HCT116 (cell line): ENCODE measurements around the gene TRIM66. TPM values are rescaled to one million over a fixed set of nuclear protein-coding genes. Genes with fewer than 3 reads are reported as not detected.

Experiments
- ATAC-seq: fragments of 200-7000 bp; cut with Tn5 transposase; 2 replicates; pipeline ENCODE4 v1.9.1; 2020; ENCODE audit warnings: mild to moderate bottlenecking, moderate library complexity
- BruUV-seq: library from RNA; stranded (reverse); fragments of 400-500 nt; replicated peaks from 2 replicates; lab custom pipeline; 2021; lab: Mats Ljungman, UMichigan
- CTCF ChIA-PET: fragments of 300-600 bp; sonication (Branson Sonifier 250); formaldehyde crosslinking; loops from one replicate; lab custom pipeline; 2021; ENCODE audit warnings: antibody characterized with exemption; lab: Charles Lee
- POLR2A ChIA-PET: fragments of 300-600, 350-600 bp; sonication (Branson Sonifier 250); formaldehyde crosslinking; loops from one replicate; lab custom pipeline; 2021; ENCODE audit warnings: antibody characterized with exemption; lab: Charles Lee
- RAD21 ChIA-PET, 2 experiments: fragments of 300-600 bp; sonication (Branson Sonifier 250); formaldehyde crosslinking; loops; one replicate each; lab custom pipeline; 2023; ENCODE audit warnings: low total read pairs in 2 of 2; ENCODE audit not compliant: uncharacterized antibody in 2 of 2, unreplicated experiment in 2 of 2, low non-redundant PET in 1 of 2; lab: Charles Lee
- DNase-seq: peaks from one replicate; pipeline ENCODE4 v3.0.0-alpha.2; 2010; ENCODE audit warnings: low read depth, low spot score
- H2AFZ ChIP-seq: fragments of 200-600 bp; shearing (Covaris generic), sonication (generic); 2 replicates; pipeline ENCODE4 v1.6.1; 2017; ENCODE audit warnings: low read depth, mixed run types, mixed read lengths, antibody characterized with exemption, low read length; ENCODE audit not compliant: poor library complexity, severe bottlenecking
- H3K27ac ChIP-seq: 2 replicates; pipeline ENCODE4 v1.5.1; 2012; ENCODE audit warnings: low read depth, low read length
- H3K27me3 ChIP-seq: fragments of 200-600 bp; sonication (generic); 2 replicates; pipeline ENCODE4 v1.6.1; 2016; ENCODE audit warnings: mixed run types, low read length, mixed read lengths; ENCODE audit not compliant: insufficient read depth
- H3K36me3 ChIP-seq, 2 experiments: fragments of 200-500 bp in 1 of 2; fragments of 200-600 bp in 1 of 2; sonication (Bioruptor generic) in 1 of 2; sonication (generic) in 1 of 2; 2 replicates each; pipeline versions ENCODE4 v1.5.1 to v1.6.1; 2014 to 2016; ENCODE audit warnings: low read length in 2 of 2, inconsistent platforms in 1 of 2, mixed read lengths in 1 of 2, mixed run types in 1 of 2; ENCODE audit not compliant: insufficient read depth in 2 of 2, control insufficient read depth in 1 of 2
- H3K4me1 ChIP-seq, 2 experiments: fragments of 200-600 bp in 1 of 2; sonication (generic) in 1 of 2; 2 replicates each; pipeline versions ENCODE4 v1.5.1 to v1.6.1; 2012 to 2017; ENCODE audit warnings: low read length in 2 of 2, inconsistent platforms in 1 of 2, mild to moderate bottlenecking in 1 of 2, mixed read lengths in 1 of 2, mixed run types in 1 of 2, moderate library complexity in 1 of 2; ENCODE audit not compliant: insufficient read depth in 2 of 2, control insufficient read depth in 1 of 2
- H3K4me2 ChIP-seq: fragments of 200-600 bp; sonication (generic); 2 replicates; pipeline ENCODE4 v1.6.1; 2017; ENCODE audit warnings: mixed run types, low read length, mixed read lengths
- H3K4me3 ChIP-seq, 2 experiments: fragments of 200-600 bp in 1 of 2; sonication (generic) in 1 of 2; replicated peaks in 1 of 2; 2 replicates each; pipeline ENCODE4 v1.5.1; 2011 to 2016; ENCODE audit warnings: low read length in 2 of 2, control low read depth in 1 of 2, low read depth in 1 of 2, mild to moderate bottlenecking in 1 of 2, mixed read lengths in 1 of 2, mixed run types in 1 of 2
- H3K79me2 ChIP-seq: fragments of 200-600 bp; sonication (generic); 2 replicates; pipeline ENCODE4 v1.6.1; 2017; ENCODE audit warnings: mild to moderate bottlenecking, mixed run types, low read length, moderate library complexity, mixed read lengths; ENCODE audit not compliant: insufficient read depth
- H3K9ac ChIP-seq: fragments of 200-600 bp; sonication (generic); 2 replicates; pipeline ENCODE4 v1.6.1; 2016; ENCODE audit warnings: low read length, mixed read lengths
- H3K9me2 ChIP-seq: fragments of 200-600 bp; sonication (generic), shearing (Covaris generic); 2 replicates; pipeline ENCODE4 v1.6.1; 2017; ENCODE audit warnings: mixed run types, mild to moderate bottlenecking, moderate library complexity; ENCODE audit not compliant: insufficient read depth
- H3K9me3 ChIP-seq, 2 experiments: fragments of 200-500 bp in 1 of 2; fragments of 200-600 bp in 1 of 2; sonication (Bioruptor generic) in 1 of 2; sonication (generic) in 1 of 2; 2 replicates each; pipeline ENCODE4 v1.6.1; 2014 to 2017; ENCODE audit warnings: low read length in 2 of 2, mixed read lengths in 2 of 2, inconsistent platforms in 1 of 2, low read depth in 1 of 2, mild to moderate bottlenecking in 1 of 2, mixed run types in 1 of 2, moderate library complexity in 1 of 2; ENCODE audit not compliant: control insufficient read depth in 1 of 2, insufficient read depth in 1 of 2
- H4K20me1 ChIP-seq: fragments of 200-600 bp; sonication (generic), shearing (Covaris generic); 2 replicates; pipeline ENCODE4 v1.6.1; 2017; ENCODE audit warnings: mixed run types, mild to moderate bottlenecking, moderate library complexity; ENCODE audit not compliant: insufficient read depth
- CBX3 ChIP-seq: IDR thresholded peaks from 2 replicates; pipeline ENCODE4 v1.6.1; 2012; ENCODE audit warnings: low read depth
- EGR1 ChIP-seq: IDR thresholded peaks from 2 replicates; pipeline ENCODE4 v1.6.1; 2012; ENCODE audit warnings: low read depth
- ELF1 ChIP-seq: IDR thresholded peaks from 2 replicates; pipeline ENCODE4 v1.6.1; 2012; ENCODE audit warnings: low read depth, borderline replicate concordance
- EZH2 ChIP-seq: fragments of 200-600 bp; sonication (generic); IDR thresholded peaks from 2 replicates; pipeline ENCODE4 v1.6.1; 2017; ENCODE audit warnings: antibody characterized with exemption, mixed run types
- JUND ChIP-seq: IDR thresholded peaks from 2 replicates; pipeline ENCODE4 v1.6.1; 2012
- POLR2A ChIP-seq: IDR thresholded peaks from 2 replicates; pipeline ENCODE4 v1.7.0; 2011; ENCODE audit warnings: borderline replicate concordance; ENCODE audit not compliant: insufficient read depth, insufficient read length; ENCODE audit errors: extremely low read depth
- POLR2AphosphoS5 ChIP-seq: IDR thresholded peaks from 2 replicates; pipeline ENCODE4 v1.6.1; 2011; ENCODE audit warnings: mild to moderate bottlenecking, low read depth, low read length, moderate library complexity
- RAD21 ChIP-seq: IDR thresholded peaks from 2 replicates; pipeline ENCODE4 v1.6.1; 2012; ENCODE audit warnings: low read depth, mild to moderate bottlenecking
- TCF7L2 ChIP-seq: IDR thresholded peaks from 2 replicates; pipeline ENCODE4 v1.7.0; 2011; ENCODE audit warnings: borderline replicate concordance, inconsistent platforms; ENCODE audit not compliant: insufficient read depth, insufficient read length; ENCODE audit errors: extremely low read depth
- YY1 ChIP-seq: IDR thresholded peaks from 2 replicates; pipeline ENCODE4 v1.6.1; 2011; ENCODE audit warnings: low read length, low read depth, moderate library complexity, mild to moderate bottlenecking; ENCODE audit not compliant: insufficient replicate concordance; ENCODE audit errors: extremely low read depth
- ZFX ChIP-seq: fragments of 450-650 bp; IDR thresholded peaks from 2 replicates; pipeline ENCODE4 v1.6.1; 2017
- intact Hi-C: fragments of 100-400 bp; cut with micrococcal nuclease; formaldehyde crosslinking; loops from 2 replicates; pipeline ENCODE4 v1.10.0; 2022
- total RNA-seq: library from RNA; stranded (reverse); gene quantifications from one replicate; pipeline ENCODE4 v1.2.1, GENCODE V29; 2021; ENCODE audit not compliant: unreplicated experiment
- TF ChIP-seq, protein P1 (sequence below): IDR thresholded peaks from 2 replicates; pipeline ENCODE4 v1.6.1; 2012
- TF ChIP-seq, protein P2 (sequence below): IDR thresholded peaks from 2 replicates; pipeline ENCODE4 v1.6.1; 2012
- TF ChIP-seq, protein P3 (sequence below): IDR thresholded peaks from 2 replicates; pipeline ENCODE4 v1.6.1; 2011; ENCODE audit warnings: mild to moderate bottlenecking, low read length, moderate library complexity; ENCODE audit not compliant: insufficient replicate concordance; ENCODE audit errors: extremely low read depth

TRIM66 gene
- total RNA-seq, 1 experiment from 2014 or later: 24.8 TPM

DNA sequence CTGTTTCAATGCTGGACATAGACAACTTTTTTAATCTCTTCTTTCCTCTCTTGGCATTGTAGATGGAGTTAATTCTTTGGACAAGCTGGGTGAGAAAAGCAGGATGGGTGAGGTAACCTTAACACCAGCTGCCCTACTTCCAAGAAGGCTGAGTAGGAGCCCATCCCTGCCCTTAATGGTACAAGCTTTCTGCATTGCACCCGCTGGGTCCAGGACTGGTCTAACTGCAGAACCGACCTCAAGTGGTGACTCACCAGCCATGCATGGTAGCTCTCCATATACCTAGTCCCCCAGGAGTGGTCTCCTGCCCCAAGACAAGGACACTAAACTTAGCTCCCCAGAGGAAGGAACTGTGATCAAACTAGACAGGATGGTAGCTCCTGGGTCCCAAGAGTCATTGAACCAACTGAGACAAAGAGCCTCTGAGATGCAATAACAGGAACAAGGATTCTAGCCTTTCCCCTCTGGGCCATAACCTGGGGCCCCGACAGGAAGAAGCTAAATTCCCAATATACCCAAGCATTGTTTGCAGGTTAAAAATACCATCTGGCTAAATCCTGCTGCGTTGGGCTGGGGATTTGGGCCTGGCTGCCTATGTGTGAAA lies 32.3 kb upstream of the TRIM66 start:
- Histone ChIP-seq H3K9ac (no peak overlapping the region), H3K79me2 (no peaks in the 10 kb centered on the region), H3K27me3 (no peaks in the 10 kb centered on the region), H3K4me2 (no peak overlapping the region), H3K27ac (no peak overlapping the region), H4K20me1 (no peaks in the 10 kb centered on the region), H3K4me3 (no peak overlapping the region), H2AFZ (no peak overlapping the region), H3K36me3 (no peaks in the 10 kb centered on the region), H3K9me2 (no peaks in the 10 kb centered on the region), H3K4me1 (peaks cover 26 to 35% of the 10 kb centered on the region in 2 experiments), H3K9me3 (no peaks in the 10 kb centered on the region)
- TF ChIP-seq JUND: no peak
- TF ChIP-seq ZFX: no peak
- TF ChIP-seq POLR2A: no peak
- no peak for TF ChIP-seq ELF1
- no peak for TF ChIP-seq EZH2
- TF ChIP-seq RAD21: no peak
- ATAC-seq: no peak
- CTCF ChIA-PET: no interaction called here
- RAD21 ChIA-PET: no interaction called here
- intact Hi-C loops: no loop called here
- DNase-seq: no peak
- POLR2A ChIA-PET: interaction anchor here (1.2 kb wide), 1 partner anchor 28 kb away, joined by 3 read pairs; no protein-coding TSS in a partner anchor
- no TSS peak for BruUV-seq

DNA sequence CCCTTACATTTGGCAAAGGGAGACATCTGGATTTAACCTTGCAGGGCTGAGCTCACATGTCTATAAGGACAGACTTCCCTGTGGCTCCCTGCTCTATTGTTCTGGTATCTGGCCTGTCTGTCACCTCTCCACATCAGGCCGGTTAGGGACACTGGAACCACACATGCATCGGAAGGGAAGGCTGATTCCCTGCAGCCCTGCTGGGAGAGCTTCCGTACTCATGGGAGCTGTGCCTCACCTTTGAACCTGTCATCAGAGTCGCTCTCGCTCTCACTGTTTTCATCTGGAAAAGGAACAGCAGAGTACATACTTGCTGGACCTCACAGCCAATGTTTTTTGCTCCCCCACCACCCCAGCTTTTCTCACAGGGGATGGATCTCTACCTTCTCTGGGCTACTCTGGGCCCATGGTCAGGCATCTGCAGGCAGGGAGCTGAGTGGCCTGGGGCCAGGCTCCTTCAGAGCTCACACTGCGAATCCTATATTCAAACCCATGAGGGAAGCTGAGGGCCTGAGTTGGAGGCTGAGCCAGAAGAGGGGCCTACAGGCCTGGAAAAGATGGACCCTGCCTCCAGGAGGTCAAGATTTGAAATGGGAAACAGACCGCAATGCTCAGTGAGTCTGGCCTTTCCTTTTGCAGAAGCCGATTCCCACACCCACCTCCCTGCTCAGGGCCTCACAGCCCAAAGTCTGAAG lies 31.4 kb upstream of the TRIM66 start:
- RAD21 ChIA-PET: no interaction called here
- no peaks in the 10 kb centered on the region for H3K36me3 ChIP-seq
- no peak overlapping the region for H2AFZ ChIP-seq
- POLR2A ChIA-PET: interaction anchor here (1.2 kb wide), 1 partner anchor 27 kb away, joined by 3 read pairs; no protein-coding TSS in a partner anchor
- ATAC-seq (no peak), DNase-seq (no peak)
- no peaks in the 10 kb centered on the region for H3K27me3 ChIP-seq
- no peaks in the 10 kb centered on the region for H3K9me3 ChIP-seq
- H3K4me3 ChIP-seq: no peak overlapping the region
- intact Hi-C loops: no loop called here
- peaks cover 19 to 27% of the 10 kb centered on the region in 2 experiments for H3K4me1 ChIP-seq
- H4K20me1 ChIP-seq: no peaks in the 10 kb centered on the region
- no peaks in the 10 kb centered on the region for H3K79me2 ChIP-seq
- H3K9me2 ChIP-seq: no peaks in the 10 kb centered on the region
- CTCF ChIA-PET: no interaction called here
- H3K9ac ChIP-seq: no peak overlapping the region
- TF ChIP-seq, protein P1, sequence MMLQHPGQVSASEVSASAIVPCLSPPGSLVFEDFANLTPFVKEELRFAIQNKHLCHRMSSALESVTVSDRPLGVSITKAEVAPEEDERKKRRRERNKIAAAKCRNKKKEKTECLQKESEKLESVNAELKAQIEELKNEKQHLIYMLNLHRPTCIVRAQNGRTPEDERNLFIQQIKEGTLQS: no peak
- TF ChIP-seq TCF7L2: no peak
- no peak for TF ChIP-seq POLR2AphosphoS5
- TF ChIP-seq YY1: no peak
- TF ChIP-seq, protein P2, sequence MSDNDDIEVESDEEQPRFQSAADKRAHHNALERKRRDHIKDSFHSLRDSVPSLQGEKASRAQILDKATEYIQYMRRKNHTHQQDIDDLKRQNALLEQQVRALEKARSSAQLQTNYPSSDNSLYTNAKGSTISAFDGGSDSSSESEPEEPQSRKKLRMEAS: no peak
- TF ChIP-seq EGR1: no peak
- TF ChIP-seq ZFX: no peak
- TF ChIP-seq, protein P3, sequence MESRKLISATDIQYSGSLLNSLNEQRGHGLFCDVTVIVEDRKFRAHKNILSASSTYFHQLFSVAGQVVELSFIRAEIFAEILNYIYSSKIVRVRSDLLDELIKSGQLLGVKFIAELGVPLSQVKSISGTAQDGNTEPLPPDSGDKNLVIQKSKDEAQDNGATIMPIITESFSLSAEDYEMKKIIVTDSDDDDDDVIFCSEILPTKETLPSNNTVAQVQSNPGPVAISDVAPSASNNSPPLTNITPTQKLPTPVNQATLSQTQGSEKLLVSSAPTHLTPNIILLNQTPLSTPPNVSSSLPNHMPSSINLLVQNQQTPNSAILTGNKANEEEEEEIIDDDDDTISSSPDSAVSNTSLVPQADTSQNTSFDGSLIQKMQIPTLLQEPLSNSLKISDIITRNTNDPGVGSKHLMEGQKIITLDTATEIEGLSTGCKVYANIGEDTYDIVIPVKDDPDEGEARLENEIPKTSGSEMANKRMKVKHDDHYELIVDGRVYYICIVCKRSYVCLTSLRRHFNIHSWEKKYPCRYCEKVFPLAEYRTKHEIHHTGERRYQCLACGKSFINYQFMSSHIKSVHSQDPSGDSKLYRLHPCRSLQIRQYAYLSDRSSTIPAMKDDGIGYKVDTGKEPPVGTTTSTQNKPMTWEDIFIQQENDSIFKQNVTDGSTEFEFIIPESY: no peak
- TF ChIP-seq CBX3: no peak
- no peak for TF ChIP-seq POLR2A
- TF ChIP-seq ELF1: no peak
- no peak for TF ChIP-seq JUND
- no peak for TF ChIP-seq EZH2
- no peak overlapping the region for H3K4me2 ChIP-seq
- no peak overlapping the region for H3K27ac ChIP-seq
- no TSS peak for BruUV-seq
